IMR-90 (cell line): Measurements from ENCODE around the gene CTSL.

Source experiments
- POLR2A ChIP-seq: IDR thresholded peaks from 2 replicates; pipeline ENCODE4 v1.6.1; 2012; ENCODE audit warnings: mild to moderate bottlenecking, low read depth, low read length
- TF ChIP-seq, protein P1 (sequence below): conservative IDR thresholded peaks from 2 replicates; pipeline ENCODE4 v1.5.1; 2012; ENCODE audit warnings: mild to moderate bottlenecking, low read depth, low read length, improper control_type of control experiment

GRCh38 chr9:87740209-87740608 lies 14.3 kb downstream of the CTSL start:
- TF ChIP-seq, protein P1, sequence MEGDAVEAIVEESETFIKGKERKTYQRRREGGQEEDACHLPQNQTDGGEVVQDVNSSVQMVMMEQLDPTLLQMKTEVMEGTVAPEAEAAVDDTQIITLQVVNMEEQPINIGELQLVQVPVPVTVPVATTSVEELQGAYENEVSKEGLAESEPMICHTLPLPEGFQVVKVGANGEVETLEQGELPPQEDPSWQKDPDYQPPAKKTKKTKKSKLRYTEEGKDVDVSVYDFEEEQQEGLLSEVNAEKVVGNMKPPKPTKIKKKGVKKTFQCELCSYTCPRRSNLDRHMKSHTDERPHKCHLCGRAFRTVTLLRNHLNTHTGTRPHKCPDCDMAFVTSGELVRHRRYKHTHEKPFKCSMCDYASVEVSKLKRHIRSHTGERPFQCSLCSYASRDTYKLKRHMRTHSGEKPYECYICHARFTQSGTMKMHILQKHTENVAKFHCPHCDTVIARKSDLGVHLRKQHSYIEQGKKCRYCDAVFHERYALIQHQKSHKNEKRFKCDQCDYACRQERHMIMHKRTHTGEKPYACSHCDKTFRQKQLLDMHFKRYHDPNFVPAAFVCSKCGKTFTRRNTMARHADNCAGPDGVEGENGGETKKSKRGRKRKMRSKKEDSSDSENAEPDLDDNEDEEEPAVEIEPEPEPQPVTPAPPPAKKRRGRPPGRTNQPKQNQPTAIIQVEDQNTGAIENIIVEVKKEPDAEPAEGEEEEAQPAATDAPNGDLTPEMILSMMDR = no peak
- TF ChIP-seq POLR2A = no peak
